ENCODE results near the gene B3GNT5.

DNA sequence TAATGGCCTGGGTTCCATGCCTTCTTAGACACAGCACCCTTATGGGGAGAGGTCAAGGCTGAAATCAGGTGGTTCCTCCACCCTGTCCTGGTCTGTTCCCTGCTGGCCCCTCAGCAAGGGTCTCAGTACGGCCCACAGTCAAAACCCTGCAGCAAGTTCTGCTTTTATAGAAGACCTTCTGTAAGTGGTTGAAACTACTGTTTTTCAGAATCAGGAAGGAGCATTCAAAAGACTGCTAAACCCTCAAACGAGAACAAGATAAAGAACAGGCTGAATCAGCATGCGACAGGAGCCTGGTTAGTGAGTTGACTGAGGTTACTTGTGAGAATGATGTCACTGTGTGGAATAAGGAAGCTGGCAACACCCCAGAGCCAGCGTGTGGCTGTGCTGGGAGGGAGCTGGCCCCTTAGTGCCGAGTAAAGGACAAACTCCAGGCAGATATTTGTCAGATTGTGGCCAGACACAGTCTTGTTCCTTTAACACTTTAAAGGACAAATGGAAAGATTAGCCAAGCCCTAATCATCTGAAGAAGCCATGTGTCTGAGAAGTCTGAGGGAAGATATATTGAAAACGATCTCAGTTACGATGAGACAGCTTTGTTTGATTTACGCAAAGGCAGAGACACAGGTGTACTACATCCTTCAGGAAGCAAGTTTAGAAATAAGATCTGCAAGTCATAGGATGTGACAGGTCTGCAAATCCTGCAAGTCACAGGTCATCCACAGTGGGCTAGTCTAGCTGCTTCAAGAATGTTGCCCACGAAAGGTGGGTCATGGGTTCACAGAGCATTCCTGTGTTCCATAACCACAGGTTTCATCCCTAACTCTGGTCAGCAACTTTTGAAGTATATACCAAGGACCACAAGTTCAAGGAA is 54.0 kb downstream of the B3GNT5 start:
- TF ChIP-seq, protein P1, sequence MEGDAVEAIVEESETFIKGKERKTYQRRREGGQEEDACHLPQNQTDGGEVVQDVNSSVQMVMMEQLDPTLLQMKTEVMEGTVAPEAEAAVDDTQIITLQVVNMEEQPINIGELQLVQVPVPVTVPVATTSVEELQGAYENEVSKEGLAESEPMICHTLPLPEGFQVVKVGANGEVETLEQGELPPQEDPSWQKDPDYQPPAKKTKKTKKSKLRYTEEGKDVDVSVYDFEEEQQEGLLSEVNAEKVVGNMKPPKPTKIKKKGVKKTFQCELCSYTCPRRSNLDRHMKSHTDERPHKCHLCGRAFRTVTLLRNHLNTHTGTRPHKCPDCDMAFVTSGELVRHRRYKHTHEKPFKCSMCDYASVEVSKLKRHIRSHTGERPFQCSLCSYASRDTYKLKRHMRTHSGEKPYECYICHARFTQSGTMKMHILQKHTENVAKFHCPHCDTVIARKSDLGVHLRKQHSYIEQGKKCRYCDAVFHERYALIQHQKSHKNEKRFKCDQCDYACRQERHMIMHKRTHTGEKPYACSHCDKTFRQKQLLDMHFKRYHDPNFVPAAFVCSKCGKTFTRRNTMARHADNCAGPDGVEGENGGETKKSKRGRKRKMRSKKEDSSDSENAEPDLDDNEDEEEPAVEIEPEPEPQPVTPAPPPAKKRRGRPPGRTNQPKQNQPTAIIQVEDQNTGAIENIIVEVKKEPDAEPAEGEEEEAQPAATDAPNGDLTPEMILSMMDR (IDR thresholded peaks at IDR 0.05; ENCODE audit: insufficient read depth, low read length) = no peak
- no peak; the same call in 1 of the 2 replicates for TF ChIP-seq POLR2AphosphoS5 (IDR thresholded peaks at IDR 0.05; ENCODE audit: low read depth)
- peak; percentile 55; the same call in 1 of the 2 replicates for TF ChIP-seq SPI1 (IDR thresholded peaks at IDR 0.05; ENCODE audit: borderline replicate concordance, low read depth)

Data from HL-60 (cell line).